NCI-H2196 (cell line): ENCODE results near the gene NHERF2.

Experiments
- DNase-seq: peaks from one replicate; lab custom pipeline; 2025; ENCODE audit not compliant: unreplicated experiment; lab: John Stamatoyannopoulos, UW

The NHERF2 gene

GRCh38 chr16:1990351-1991134 lies 36.2 kb upstream of the NHERF2 start:
- peak; percentile 73 for DNase-seq

DNA sequence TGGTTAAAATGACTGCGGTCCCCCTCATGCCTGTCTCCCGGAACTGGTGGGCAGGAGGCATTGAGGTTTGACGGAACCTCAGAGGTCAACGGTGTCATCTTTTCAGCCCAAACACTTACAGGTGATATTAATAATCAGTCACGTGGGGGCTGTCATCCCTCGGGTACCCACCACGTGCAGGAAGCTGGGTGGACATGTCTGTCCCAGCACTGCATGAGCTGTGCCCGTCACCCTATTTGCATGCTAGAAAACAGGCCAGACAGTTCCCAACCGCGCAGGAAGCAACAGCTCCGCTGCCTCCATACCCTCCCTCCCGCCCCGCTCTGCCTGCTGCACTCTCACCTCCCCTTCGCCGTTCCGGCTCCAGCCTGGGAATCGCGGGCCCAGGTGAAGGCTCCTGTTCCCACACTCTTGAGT lies 35.6 kb upstream of the NHERF2 start:
- no peak for DNase-seq

- no peak for DNase-seq
Measured at GRCh38 chr16:1991588-1991947, 35.1 kb upstream of the NHERF2 start.

DNA sequence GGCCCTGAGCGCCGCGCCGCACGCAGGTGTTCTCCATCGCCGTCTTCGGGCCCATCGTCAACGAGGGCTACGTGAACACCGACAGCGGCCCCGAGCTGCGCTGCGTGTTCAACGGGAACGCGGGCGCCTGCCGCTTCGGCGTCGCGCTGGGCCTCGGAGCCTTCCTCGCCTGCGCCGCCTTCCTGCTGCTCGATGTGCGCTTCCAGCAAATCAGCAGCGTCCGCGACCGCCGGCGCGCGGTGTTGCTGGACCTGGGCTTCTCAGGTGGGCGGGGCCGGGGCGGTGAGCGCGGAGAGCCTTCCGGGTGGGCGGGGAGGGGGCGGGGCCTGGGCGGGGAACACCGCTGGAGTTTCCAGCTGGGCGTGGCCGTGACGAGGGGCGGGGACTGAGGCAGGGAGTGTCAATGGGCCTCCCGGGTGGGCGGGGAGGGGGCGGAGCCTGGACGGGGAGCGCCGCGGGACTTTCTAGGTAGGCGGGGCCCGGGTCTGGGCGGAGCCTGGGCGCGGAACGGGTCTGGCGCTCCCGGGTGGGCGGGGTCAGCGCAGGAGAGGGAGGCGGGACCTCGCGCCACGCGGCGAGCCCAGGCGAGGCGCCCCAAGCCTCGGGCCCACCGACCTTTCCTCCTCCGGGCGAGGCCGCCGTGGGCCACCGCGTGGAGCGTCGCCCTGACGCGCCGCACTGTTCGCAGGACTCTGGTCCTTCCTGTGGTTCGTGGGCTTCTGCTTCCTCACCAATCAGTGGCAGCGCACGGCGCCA lies 34.6 kb upstream of the NHERF2 start:
- no peak for DNase-seq

DNA sequence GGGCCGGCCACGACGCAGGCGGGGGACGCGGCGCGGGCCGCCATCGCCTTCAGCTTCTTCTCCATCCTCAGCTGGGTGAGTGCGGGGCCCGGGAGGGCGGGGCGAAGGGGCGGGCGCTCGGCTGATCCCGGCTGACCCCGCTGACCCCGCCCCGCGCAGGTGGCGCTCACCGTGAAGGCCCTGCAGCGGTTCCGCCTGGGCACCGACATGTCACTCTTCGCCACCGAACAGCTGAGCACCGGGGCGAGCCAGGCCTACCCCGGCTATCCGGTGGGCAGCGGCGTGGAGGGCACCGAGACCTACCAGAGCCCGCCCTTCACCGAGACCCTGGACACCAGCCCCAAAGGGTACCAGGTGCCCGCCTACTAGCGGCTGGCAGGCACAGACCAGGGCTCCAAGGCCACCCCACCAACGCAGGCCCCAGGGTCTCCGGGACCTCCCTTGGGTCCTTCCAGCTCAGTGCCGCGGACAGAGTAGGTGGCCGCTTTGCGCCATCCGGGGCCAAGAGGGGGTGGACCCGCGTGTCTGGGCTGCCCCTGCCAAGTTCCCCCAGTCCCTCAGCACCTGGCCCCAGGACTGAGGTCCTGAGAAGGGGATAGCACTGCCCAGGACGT lies 33.9 kb upstream of the NHERF2 start:
- DNase-seq, result no peak

DNA sequence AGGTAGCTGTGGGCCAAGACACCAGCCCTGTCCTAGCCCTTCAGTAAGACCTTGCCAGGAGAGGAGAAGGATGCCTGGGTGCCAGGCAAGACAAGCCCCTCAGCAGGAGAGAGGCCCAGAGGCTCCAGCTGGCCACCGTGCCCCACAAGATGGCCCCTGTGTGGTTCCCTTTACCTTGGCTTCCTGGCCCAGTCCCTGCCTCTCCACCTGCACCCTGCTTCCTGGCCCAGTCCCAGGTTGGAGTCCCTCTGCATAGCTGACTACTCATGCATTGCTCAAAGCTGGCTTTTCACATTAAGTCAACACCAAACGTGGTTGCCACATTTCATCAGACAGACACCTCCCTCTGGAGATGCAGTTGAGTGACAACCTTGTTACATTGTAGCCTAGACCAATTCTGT lies 33.0 kb upstream of the NHERF2 start:
- peak; percentile 58 for DNase-seq

GRCh38 chr16:1997494-1998359 lies 29.0 kb upstream of the NHERF2 start:
- DNase-seq, result no peak

GRCh38 chr16:1998360-1998835 lies 28.3 kb upstream of the NHERF2 start:
- no peak for DNase-seq

GRCh38 chr16:1998852-1999801 lies 27.6 kb upstream of the NHERF2 start:
- DNase-seq, result no peak

GRCh38 chr16:1999866-2000514 lies 26.7 kb upstream of the NHERF2 start:
- DNase-seq, result no peak

GRCh38 chr16:2001035-2001434 lies 25.7 kb upstream of the NHERF2 start:
- DNase-seq, result no peak

DNA sequence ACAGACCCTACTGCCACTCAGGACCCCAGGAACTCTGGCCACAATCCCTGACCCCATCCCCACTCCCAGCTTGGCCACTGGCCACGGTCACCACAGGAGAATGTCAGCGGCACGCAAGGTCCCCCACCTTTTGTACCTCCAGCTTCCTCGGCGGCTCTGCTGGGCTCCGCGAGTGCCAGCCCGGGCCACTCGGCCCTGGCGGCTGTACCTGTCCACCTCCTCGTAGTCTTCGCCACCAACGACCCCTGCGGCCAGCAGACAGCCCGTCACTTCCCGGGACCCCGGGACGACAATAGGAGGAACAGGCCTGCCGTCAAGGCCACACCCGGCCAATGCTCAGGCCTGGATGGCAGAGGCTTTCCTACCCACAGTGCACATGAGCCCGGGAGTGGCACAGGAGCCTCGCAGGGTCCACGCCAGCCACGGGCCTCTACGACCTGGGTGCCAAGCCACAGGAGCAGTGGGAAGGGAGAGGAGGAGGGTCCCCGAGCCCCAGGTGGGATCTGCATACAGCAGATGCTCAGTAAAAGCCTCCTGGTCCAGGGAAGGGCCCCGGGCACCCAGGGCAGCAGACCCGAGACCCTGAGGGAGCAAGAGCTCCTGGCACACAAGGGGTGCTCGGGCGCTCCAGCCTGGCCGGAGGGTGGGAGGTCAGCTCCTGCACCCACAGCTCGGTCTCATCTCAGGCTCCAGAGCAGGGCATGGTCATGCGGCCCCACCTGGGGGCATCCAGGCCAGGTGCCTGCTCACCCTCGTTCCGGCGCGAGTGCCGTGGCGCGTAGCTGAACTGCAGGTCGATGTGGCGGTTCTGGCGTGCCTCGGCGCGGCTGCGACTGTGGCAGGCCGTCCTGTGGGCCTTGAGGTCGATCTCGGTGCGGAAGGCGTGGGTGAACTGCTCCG lies 25.0 kb upstream of the NHERF2 start:
- no peak for DNase-seq

DNA sequence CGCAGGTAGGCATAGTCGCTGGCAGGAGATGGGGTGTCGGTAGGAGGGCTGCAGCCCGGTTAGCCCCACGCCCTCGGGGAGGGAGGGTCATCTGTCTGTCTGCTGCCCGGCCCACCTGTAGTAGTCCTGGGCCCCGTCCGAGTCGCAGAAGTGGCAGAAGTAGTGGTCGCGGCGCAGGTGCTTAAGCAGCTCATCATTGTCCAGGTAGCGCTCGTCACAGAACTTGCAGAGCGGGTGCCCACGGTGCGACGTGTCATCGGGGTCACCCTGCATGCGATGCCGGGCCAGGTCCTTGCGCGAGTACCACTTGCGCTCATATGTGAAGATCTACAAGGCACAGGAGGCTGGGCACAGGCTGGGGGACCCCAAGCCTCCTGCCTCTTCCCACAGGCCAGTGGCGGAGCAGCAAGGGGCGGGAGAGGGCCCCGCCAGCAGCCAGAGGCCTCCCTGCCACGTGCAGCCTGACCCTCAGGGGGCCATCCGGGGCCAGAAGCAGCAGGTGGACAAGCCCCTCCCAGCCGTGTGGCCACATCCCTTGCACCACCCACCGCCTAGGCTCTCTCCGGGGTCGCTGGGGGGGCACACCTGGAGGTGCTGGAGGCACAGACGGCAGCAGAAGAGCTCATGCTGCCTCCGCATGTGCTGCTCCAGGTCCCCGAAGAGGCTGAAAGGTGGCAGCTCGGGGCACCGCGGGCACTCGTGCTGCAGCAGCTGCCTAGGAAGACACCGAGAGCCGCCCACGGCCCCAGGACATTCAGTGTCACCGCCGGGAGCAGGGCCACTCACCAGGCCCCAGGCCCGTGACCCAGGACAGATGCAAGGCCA lies 24.1 kb upstream of the NHERF2 start:
- no peak for DNase-seq

DNA sequence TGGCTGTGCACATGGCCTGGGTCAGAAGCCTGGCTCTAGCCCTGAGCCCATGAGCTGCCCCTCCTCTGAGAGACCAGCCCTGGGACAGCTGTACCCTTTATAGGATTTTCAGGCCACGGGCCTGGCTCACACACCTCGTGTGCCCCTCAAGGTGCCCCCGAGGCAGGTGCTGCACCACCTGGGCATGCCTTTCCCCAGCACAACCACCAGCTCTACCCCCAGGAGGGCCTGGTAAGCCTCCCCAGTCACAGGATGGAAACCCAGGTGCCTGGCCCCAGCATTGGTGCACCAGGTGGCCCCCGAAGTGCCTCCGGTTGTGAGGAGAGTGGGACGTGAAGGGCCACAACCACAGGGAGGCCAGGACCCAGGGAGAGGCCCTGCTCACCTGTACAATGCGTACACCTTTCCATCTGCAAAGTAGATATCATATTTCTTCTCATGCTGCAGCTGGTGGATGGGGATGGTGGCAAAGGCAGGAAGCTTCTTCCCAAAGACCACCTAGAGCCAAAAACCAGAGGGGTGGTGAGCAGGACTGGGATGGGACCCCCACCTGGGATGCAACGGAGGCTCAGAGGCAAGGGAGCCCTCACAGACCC lies 23.4 kb upstream of the NHERF2 start:
- DNase-seq, result no peak

DNA sequence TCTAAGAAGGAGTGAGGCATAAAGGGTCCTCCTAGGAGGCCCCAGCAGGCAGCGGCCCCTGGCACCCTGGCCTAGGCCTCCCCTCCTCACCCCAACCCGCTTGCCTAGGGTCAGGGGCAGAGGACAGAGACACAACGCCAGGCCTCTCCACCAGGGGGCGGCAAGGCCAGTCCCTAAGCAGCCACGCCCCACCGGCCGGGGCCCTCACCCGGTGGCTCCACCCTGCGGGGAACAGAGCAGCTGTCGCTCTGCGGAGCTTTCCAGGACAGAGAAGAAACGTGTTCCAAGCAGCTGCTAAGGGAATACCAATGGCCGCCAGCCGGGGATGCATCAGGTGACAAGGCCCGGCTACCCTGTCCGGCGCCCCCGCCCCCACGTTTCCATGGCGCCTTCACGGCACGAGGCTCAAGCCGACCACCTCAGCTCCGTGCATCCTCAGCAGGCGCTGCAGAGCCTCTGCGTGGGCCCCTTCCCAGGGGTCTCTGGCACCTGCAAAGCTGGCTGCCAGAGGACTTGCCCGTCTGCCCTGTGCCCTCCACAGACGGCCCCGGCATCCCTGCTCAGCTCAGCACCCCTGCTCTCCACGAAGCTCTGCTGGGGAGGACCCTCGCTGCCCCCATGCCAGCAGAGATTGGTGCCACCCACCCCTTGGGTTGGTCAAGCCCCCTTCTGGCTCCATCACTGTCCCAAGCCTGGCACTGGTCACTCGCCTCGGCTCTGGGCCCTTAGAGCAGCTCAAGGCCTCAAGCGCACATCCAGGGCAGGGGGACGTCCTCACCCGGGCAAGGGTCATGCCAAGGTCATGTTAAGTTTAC lies 22.7 kb upstream of the NHERF2 start:
- peak; percentile 96 for DNase-seq

- DNase-seq, result peak; percentile 31
Measured at GRCh38 chr16:2004795-2005517, 21.7 kb upstream of the NHERF2 start.
